Activated naive CD4-positive, alpha-beta T cell treated with anti-CD3 and anti-CD28 coated beads for 36 hours (primary cell): Measurements from ENCODE around the gene MCM3AP. TPM values are rescaled to one million over a fixed set of nuclear protein-coding genes. Genes with fewer than 3 reads are reported as not detected.

ENCODE experiments used
- CTCF ChIA-PET: fragments of 350-600 bp; sonication (Branson Sonifier 250); formaldehyde crosslinking; loops from one replicate; lab custom pipeline; 2021; ENCODE audit warnings: antibody characterized with exemption; lab: Charles Lee
- DNase-seq: peaks from one replicate; pipeline ENCODE4 v3.0.0-alpha.2; 2020
- H3K27ac Mint-ChIP-seq: one replicate; pipeline ENCODE4 v1.8.0; 2021; ENCODE audit warnings: mild to moderate bottlenecking, mixed read lengths
- H3K27me3 Mint-ChIP-seq: one replicate; pipeline ENCODE4 v1.8.0; 2021; ENCODE audit warnings: low read depth, mixed read lengths
- H3K36me3 Mint-ChIP-seq: one replicate; pipeline ENCODE4 v1.8.0; 2021; ENCODE audit warnings: low read depth, mixed read lengths
- H3K4me1 Mint-ChIP-seq: one replicate; pipeline ENCODE4 v1.8.0; 2021; ENCODE audit warnings: low read depth, mixed read lengths
- H3K4me3 Mint-ChIP-seq: one replicate; pipeline ENCODE4 v1.8.0; 2021; ENCODE audit warnings: mild to moderate bottlenecking, moderate library complexity, mixed read lengths
- H3K9me3 Mint-ChIP-seq: one replicate; pipeline ENCODE4 v1.8.0; 2021; ENCODE audit warnings: mixed read lengths
- intact Hi-C: fragments of 100-400 bp; cut with micrococcal nuclease; formaldehyde crosslinking; loops from one replicate; pipeline ENCODE4 v1.15.1; 2023
- total RNA-seq, 2 experiments: library from RNA; stranded (reverse); gene quantifications; one replicate each; pipeline ENCODE4 v1.2.3, GENCODE V29; 2021

Gene MCM3AP
- total RNA-seq, 2 experiments from 2014 or later = 86.7 to 89.8 TPM

GRCh38 chr21:46219591-46220239, 65.7 kb downstream of the MCM3AP start:
- Mint-ChIP-seq H3K9me3 (no peaks in the 10 kb centered on the region), H3K36me3 (no peaks in the 10 kb centered on the region), H3K4me1 (no peaks in the 10 kb centered on the region), H3K27me3 (no peaks in the 10 kb centered on the region), H3K4me3 (no peak overlapping the region), H3K27ac (no peak overlapping the region)
- intact Hi-C loops = no loop called here
- CTCF ChIA-PET = interaction anchor here (1.4 kb wide), 1 partner anchor 66 kb away, joined by 4 read pairs; no protein-coding TSS in a partner anchor
- DNase-seq = no peak

- no peaks in the 10 kb centered on the region for H3K4me1 Mint-ChIP-seq
- CTCF ChIA-PET = interaction anchor here (1.4 kb wide), 1 partner anchor 65 kb away, joined by 4 read pairs; no protein-coding TSS in a partner anchor
- H3K27ac Mint-ChIP-seq = no peak overlapping the region
These were observed 66.4 kb downstream of the MCM3AP start for GRCh38 chr21:46218906-46219590.

GRCh38 chr21:46217511-46218196, 67.8 kb downstream of the MCM3AP start:
- no peaks in the 10 kb centered on the region for H3K4me1 Mint-ChIP-seq
- intact Hi-C loops = no loop called here
- peak overlapping the region; percentile 36 for H3K27ac Mint-ChIP-seq
- H3K27me3 Mint-ChIP-seq = no peaks in the 10 kb centered on the region
- CTCF ChIA-PET = no interaction called here
- H3K4me3 Mint-ChIP-seq = no peak overlapping the region
- DNase-seq = no peak
- H3K36me3 Mint-ChIP-seq = no peaks in the 10 kb centered on the region
- no peaks in the 10 kb centered on the region for H3K9me3 Mint-ChIP-seq

More at GRCh38 chr21:46218906-46219590, 66.4 kb downstream of the MCM3AP start:
- Mint-ChIP-seq H3K27me3 (no peaks in the 10 kb centered on the region), H3K36me3 (no peaks in the 10 kb centered on the region), H3K4me3 (no peak overlapping the region), H3K9me3 (no peaks in the 10 kb centered on the region)
- DNase-seq = no peak
- intact Hi-C loops = no loop called here

- no peaks in the 10 kb centered on the region for H3K36me3 Mint-ChIP-seq
- H3K9me3 Mint-ChIP-seq = no peaks in the 10 kb centered on the region
- no peak overlapping the region for H3K27ac Mint-ChIP-seq
- H3K4me3 Mint-ChIP-seq = no peak overlapping the region
- CTCF ChIA-PET = no interaction called here
- no peaks in the 10 kb centered on the region for H3K4me1 Mint-ChIP-seq
- no peak for DNase-seq
- intact Hi-C loops = no loop called here
- H3K27me3 Mint-ChIP-seq = no peaks in the 10 kb centered on the region
These were observed 69.2 kb downstream of the MCM3AP start for GRCh38 chr21:46216132-46216747.

GRCh38 chr21:46215436-46216131, 69.8 kb downstream of the MCM3AP start:
- H3K27me3 Mint-ChIP-seq = no peaks in the 10 kb centered on the region
- no peak for DNase-seq
- no peaks in the 10 kb centered on the region for H3K36me3 Mint-ChIP-seq

GRCh38 chr21:46214478-46215340, 70.7 kb downstream of the MCM3AP start:
- no peaks in the 10 kb centered on the region for H3K36me3 Mint-ChIP-seq
- CTCF ChIA-PET = interaction anchor here (0.9 kb wide), 1 partner anchor 29 kb away, joined by 3 read pairs; no protein-coding TSS in a partner anchor
- DNase-seq = no peak
- intact Hi-C loops = no loop called here
- no peak overlapping the region for H3K4me3 Mint-ChIP-seq
- H3K9me3 Mint-ChIP-seq = no peaks in the 10 kb centered on the region
- no peaks in the 10 kb centered on the region for H3K4me1 Mint-ChIP-seq
- no peak overlapping the region for H3K27ac Mint-ChIP-seq
- no peaks in the 10 kb centered on the region for H3K27me3 Mint-ChIP-seq

More at GRCh38 chr21:46215436-46216131, 69.8 kb downstream of the MCM3AP start:
- intact Hi-C loops = no loop called here
- Mint-ChIP-seq H3K4me3 (no peak overlapping the region), H3K27ac (no peak overlapping the region), H3K4me1 (no peaks in the 10 kb centered on the region), H3K9me3 (no peaks in the 10 kb centered on the region)
- CTCF ChIA-PET = interaction anchor here (0.9 kb wide), 1 partner anchor 28 kb away, joined by 3 read pairs; no protein-coding TSS in a partner anchor

GRCh38 chr21:46213620-46214286, 71.7 kb downstream of the MCM3AP start:
- CTCF ChIA-PET = no interaction called here
- H3K36me3 Mint-ChIP-seq = no peaks in the 10 kb centered on the region
- no peak for DNase-seq
- H3K4me3 Mint-ChIP-seq = no peak overlapping the region
- intact Hi-C loops = no loop called here
- no peaks in the 10 kb centered on the region for H3K4me1 Mint-ChIP-seq
- no peak overlapping the region for H3K27ac Mint-ChIP-seq
- H3K9me3 Mint-ChIP-seq = no peaks in the 10 kb centered on the region
- no peaks in the 10 kb centered on the region for H3K27me3 Mint-ChIP-seq

GRCh38 chr21:46212721-46213484, 72.5 kb downstream of the MCM3AP start:
- no peaks in the 10 kb centered on the region for H3K36me3 Mint-ChIP-seq

GRCh38 chr21:46211786-46212720, 73.4 kb downstream of the MCM3AP start:
- Mint-ChIP-seq H3K9me3 (no peaks in the 10 kb centered on the region), H3K36me3 (no peaks in the 10 kb centered on the region), H3K27ac (no peak overlapping the region), H3K4me1 (no peaks in the 10 kb centered on the region), H3K27me3 (no peaks in the 10 kb centered on the region), H3K4me3 (no peak overlapping the region)
- CTCF ChIA-PET = interaction anchor here (0.6 kb wide), 1 partner anchor 35 kb away, joined by 3 read pairs; no protein-coding TSS in a partner anchor
- no peak for DNase-seq
- intact Hi-C loops = no loop called here

More at GRCh38 chr21:46212721-46213484, 72.5 kb downstream of the MCM3AP start:
- Mint-ChIP-seq H3K27ac (no peak overlapping the region), H3K4me1 (no peaks in the 10 kb centered on the region), H3K27me3 (no peaks in the 10 kb centered on the region), H3K9me3 (no peaks in the 10 kb centered on the region), H3K4me3 (no peak overlapping the region)
- DNase-seq = peak; percentile 0
- intact Hi-C loops = no loop called here
- CTCF ChIA-PET = no interaction called here
